Measurements from ENCODE around the gene ERBIN.
"Not testable (repeated sequence)": the region's sequence is repeated elsewhere in the genome, so short reads cannot be mapped to it uniquely, and the experiment has no call there.

Gene ERBIN, protein sequence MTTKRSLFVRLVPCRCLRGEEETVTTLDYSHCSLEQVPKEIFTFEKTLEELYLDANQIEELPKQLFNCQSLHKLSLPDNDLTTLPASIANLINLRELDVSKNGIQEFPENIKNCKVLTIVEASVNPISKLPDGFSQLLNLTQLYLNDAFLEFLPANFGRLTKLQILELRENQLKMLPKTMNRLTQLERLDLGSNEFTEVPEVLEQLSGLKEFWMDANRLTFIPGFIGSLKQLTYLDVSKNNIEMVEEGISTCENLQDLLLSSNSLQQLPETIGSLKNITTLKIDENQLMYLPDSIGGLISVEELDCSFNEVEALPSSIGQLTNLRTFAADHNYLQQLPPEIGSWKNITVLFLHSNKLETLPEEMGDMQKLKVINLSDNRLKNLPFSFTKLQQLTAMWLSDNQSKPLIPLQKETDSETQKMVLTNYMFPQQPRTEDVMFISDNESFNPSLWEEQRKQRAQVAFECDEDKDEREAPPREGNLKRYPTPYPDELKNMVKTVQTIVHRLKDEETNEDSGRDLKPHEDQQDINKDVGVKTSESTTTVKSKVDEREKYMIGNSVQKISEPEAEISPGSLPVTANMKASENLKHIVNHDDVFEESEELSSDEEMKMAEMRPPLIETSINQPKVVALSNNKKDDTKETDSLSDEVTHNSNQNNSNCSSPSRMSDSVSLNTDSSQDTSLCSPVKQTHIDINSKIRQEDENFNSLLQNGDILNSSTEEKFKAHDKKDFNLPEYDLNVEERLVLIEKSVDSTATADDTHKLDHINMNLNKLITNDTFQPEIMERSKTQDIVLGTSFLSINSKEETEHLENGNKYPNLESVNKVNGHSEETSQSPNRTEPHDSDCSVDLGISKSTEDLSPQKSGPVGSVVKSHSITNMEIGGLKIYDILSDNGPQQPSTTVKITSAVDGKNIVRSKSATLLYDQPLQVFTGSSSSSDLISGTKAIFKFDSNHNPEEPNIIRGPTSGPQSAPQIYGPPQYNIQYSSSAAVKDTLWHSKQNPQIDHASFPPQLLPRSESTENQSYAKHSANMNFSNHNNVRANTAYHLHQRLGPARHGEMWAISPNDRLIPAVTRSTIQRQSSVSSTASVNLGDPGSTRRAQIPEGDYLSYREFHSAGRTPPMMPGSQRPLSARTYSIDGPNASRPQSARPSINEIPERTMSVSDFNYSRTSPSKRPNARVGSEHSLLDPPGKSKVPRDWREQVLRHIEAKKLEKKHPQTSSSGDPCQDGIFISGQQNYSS (N-terminal part only)

DNA sequence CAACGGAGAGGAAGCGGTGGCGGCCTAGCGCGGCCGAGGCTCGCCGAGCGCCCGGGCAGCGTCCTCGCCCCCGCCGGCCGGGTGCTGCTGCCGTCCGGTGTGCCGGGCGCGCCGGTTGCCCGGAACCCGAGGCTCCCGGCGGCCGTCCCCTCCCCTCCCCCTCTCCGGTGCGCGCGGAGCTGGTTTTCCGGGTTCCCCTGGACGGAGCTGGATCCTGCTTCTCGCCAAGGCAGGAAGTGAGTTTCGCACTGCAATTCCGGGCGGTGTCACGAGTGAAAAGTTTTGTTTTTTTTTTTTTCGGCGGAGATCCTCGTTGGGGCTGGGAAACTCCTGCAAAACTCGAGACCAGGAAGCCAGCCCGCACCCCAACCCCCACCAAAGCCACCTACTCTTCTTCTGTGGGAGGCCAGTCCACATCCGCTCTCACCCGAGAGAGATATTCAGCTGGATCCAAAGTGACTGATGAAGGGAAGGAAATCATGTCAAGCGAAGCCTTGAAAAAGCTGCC, at the start of gene ERBIN:
ERBIN (plus strand) TSS at position 300 of the 508 bp plus-strand sequence. CDS start 66,144 bp downstream, outside the sequence.
- DNase-seq: no peak

DNA sequence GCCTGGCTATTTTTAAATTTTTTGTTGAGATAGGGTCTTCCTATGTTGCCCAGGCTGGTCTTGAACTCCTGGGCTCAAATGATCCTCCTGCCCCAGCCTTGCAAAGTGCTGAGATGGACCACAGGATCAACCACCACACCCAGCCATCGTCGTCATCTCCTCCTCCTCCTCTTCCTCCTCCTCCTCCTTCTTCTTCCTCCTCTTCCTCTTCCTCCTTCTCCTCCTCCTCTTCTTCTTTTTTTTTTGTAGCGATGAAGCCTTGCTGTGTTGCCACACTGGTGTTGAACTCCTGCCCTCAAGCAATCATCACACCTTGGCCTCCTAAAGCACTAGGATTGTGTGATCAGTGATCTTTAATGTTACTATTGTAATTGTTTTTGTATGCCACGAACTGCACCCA, 49.4 kb upstream of the ERBIN start:
- no peak for DNase-seq

DNA sequence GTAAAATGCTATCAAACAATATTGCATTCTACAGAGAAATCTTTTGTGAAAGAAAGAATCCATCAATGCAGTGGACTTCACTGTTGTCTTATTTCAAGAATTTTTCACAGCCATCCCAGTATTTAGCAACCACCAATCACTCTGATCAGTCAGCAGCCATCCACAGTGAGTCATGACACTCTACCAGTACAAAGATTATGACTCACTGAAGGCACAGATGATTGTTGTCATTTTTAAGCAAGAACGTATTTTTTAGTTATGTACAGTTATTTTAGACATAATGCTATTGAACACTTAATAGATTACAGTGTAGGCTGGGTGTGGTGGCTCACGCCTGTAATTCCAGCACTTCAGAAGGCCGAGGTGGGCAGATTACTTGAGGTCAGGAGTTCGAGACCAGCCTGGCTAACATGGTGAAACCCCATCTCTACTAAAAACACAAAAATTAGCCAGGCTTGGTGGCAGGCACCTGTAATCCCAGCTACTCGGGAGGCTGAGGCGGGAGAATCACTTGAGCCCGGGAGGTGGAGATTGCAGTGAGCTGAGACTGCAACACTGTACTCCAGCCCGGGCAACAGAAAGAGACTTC, 46.6 kb upstream of the ERBIN start:
- DNase-seq: not testable (repeated sequence)

DNA sequence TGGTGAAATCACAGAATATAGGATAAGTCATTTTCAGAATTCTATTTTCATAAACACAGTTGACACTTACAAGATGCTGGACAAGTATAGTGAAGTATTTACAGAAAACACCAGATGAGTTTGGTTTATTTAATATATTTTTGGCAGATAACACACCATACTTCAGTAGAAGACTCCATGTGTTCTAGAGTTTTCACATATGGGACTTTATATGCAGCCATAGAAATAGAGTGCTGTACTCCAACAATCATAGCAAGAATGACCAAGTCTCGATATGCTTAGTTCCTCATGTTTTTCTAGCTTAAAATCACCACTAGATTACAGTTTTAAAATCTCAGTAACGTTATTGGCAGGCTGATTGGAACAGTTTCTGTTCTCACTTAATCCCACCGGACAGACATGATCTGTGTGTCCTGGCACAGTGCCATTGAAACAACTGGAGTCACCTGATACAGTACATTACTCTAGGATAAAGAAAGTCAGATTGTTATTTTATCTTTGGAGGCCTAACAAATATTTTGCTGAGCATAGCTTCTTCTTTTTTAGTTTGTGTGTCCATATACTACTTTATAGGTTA, 45.8 kb upstream of the ERBIN start:
- DNase-seq: no peak

DNA sequence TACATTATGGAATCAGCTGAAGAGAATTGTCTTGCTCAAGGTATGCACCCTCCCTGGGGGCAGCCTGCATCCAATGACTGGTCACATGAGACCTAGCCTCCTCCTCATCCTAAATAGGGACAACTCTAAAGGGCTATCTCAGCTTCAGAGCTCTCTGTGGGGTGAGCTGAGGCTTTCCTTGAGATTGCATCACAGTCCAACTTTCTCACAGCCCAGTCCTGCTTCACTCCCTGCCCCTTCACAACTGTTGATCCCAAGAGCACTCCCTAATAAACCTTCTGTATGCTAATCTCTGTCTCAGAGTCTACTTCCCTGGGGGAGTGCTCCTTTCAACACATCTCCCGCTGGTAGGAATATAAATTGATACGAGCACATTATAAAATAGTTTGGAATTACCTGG, 44.1 kb upstream of the ERBIN start:
- DNase-seq: no peak

DNA sequence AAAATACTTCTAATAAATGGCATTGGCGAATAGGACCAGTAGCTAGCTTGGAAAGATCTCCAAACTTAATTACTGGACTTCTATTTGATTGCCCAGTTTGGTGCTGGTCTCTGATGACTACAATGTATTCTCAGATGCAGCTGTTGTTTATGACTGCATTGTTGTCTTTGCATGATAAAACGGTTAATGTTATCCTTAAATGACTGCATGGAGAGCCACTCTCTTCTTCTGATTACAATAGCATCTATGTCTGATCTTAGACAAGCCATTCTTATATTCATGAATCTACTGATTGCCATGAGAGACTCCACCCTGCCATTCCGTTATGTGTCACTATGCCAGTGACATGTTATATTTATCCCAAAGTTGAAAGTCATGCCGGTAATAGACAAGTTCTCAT, 42.9 kb upstream of the ERBIN start:
- no peak for DNase-seq

DNA sequence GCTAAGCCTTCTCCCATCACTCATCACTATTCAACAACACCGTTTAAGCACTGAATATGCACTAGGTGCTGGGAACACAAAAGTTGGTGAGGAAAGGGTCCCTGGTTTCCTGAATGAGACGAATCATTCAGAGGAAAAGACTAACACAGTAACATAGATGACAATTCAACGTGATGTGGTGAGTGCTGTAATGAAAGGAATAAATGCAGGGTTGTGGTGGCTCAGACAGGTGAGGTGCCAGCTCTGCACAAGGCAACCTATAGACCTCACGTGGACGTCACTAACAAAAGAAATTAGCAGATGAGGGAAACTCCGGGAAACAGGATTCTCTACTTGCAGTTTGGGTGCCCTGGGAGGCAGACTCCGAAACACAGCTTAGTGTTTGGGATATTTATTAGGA, 40.0 kb upstream of the ERBIN start:
- DNase-seq: no peak

DNA sequence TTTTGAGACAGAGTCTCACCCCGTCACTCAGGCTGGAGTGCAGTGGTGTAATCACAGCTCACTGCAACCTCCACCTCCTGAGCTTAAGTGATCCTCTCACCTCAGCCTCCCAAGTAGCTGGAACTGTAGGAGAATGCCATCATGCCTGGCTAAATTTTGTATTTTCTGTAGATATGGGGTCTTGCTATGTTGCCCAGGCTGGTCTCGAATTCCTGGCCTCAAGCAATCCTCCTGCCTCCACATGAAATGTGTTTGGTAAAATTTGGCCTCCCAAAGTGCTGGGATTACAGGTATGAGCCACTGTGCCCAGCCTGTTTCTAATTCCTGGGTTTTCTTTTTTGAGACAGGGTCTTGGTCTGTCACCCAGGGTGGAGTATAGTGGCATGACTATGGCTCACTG, 34.4 kb upstream of the ERBIN start:
- DNase-seq: not testable (repeated sequence)

DNA sequence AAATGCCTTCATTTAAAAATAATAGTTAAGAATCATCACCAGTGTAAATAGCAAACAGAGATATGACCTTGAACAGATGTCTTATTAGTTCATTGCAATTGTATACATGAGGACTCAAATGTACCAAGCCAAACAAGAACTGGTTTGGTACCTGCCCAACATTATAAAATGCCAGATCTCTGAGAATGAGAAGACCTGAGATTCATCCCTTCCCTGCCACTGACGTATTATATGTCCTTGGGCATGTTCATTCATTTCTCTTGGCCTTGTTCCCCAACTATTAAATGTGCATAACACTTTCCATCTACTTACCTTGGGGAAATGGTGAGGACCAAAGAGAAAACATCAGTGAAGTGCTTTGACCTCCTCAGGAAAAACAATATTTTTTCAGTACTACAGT, 33.6 kb upstream of the ERBIN start:
- no peak for DNase-seq

DNA sequence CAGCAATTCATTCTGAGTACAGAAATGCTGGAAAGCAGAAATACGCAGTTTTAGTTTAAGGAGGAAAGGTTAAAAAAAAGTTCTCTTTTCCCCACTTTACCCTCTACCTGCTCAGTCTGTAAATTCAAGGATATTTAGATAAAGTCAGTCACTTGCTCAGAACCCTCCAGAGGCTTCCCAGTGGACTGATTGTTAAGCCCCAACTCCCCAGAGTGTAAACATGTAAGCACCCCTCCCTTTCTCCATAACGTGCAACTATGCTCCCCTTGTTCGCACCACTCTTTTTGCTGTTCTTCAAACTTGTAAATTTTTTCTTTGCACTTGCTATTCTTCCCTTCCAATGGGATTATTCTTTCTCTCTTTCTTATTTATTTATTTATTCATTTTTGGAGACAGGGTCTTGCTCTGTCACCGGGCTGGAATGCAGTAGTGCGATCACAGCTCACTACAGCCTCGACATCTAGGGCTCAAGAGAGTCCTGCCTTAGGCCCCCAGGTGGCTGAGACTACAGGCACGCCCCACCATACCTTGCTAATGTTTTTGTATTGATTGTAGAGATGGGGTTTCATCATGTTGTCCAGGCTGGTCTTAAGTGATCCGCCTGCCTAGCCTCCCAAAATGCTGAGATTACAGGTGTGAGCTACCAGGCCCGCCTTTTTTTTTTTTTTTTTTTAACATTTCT, 32.5 kb upstream of the ERBIN start:
- no peak for DNase-seq

DNA sequence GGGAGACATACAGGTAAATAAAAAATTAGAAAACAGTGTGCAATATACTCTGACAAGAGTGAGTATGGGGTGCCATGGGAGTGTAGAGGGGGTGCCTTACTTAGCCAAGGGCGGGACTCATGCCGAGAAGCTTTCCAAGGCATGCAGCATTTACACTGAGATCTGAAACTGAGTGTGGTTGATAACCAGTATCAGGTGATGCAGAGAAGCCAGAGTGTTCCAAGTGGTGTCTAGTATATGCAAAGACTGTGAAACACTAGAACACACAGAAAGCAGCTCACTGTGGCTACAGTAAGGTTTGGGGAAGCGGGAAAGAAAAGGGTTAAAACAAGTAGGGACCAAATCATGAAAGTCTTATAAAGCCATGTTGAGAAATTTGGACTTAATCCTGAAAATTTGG, 30.5 kb upstream of the ERBIN start:
- DNase-seq: no peak

DNA sequence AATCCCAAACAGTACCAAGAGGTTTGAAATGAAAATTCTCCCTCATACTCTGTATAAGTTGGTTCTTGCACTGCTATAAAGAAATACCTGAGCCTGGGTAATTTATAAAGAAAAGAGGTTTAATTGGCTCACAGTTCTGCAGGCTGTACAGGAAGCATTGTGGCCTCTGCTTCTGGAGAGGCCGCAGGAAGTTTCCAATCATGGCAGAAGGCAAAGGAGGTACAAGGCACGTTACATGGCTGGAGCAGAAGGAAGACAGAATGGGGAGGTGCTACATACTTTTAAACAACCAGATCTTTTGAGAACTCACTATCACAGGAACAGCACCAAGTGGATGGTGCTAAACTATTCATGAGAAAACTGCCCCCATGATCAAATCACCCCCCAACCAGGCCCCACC, 25.6 kb upstream of the ERBIN start:
- no peak for DNase-seq

DNA sequence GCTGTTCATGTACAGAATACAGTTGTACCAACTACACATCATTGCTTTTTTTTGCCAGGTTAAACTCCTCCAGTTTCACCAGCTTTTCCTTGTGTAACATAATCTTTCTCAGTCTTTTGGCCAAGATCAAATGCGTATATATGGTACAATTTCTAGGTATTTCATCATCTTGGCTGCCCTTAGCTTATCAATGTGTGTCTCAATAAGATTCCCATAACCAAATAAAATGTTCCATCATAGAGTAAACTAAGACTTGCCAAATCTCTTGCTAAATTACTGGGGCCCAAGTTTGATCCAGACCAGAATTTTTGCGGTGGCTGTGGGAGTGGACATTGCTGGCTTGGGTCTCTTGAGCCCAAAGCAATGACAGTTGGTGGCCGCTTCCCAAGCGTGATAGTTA, 24.3 kb upstream of the ERBIN start:
- no peak for DNase-seq

DNA sequence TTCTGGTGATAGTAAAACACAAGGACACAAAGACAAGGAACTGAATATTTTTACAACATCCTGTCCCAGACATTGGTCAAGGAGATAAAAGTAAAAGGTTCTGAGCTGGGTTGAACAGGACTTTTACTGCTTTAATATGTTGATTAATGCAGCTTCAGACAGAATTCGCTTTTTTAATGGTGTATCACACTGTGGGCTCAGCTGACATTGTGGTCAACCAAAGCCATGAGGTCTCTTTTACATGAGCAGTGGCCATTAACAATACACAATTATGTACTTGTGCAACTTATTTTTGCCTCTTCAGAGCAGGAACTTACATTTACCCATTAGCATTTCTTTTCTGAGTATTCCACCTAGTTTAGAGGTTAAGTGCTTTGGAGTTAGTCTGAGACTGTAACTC, 22.8 kb upstream of the ERBIN start:
- no peak for DNase-seq

DNA sequence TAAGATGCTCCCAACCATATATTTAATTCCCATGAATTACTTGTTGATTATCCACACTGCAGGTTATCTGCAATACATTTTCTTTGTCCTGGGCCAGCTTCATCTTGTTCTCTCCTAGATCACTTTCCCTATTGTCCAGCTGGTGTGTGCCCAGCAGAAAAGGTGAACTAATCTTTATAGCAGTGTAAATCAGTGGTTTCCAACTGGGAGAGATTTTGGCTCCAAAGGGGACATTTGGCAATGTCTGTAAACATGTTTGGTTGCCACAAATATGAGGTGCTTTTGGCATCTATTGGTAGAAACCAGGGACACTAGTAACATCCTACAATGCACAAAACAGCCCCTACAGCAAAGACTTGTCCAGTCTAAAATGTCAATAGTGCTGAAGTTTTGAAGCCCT, 20.1 kb upstream of the ERBIN start:
- no peak for DNase-seq

DNA sequence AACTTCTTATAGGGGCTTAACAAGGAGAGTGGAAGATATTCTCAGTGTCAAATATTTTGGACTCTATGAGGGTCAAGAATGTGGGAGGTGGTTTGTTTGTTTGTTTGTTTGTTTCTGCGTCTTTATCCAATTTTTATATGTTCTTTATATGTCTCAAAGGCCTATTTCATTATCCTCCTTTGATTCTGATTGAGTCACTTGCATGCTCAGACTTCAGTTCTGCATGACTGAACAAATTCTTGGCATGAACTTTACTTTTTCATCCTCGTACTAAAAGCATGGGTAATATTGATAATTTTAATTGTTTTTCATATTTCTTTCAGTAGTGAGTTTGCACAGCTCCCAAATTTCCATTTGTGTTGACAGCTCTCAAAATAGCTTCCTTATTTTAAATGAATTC, 19.2 kb upstream of the ERBIN start:
- DNase-seq: no peak

DNA sequence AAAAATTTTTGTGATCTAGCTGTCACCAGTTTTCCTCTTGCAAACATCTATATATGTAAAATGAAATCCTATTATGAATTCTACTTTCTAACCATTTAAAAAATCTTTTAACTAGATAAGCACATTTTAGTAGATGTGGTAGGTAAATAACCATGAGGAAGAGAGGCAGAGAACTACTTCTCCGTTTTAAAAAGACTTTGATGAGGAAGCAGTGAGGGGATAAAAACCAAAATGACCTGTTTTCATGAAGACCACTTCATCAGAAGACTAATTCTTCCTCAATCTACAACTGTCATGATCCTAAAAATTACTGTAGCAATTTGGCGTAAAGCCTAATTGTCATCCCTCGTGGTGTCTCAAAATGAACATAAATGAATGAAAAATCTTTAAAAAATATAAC, 15.7 kb upstream of the ERBIN start:
- DNase-seq: no peak

DNA sequence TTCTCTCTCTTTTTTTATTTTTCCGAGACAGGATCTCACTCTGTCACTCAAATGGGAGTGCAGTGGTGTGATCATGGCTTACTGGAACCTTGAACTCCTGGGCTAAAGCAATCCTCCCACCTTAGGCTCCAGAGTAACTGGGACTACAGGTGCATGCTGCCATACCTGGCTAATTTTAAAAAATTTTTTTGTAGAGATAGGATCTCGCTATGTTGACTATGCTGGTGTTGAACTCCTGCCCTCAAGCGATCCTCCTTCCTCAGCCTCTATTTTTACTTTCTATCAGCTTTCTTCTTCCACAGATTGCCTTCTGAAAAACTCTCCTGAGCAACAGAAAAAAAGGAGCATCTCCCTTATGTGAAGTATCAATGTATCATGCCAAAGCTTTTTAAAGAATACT, 14.1 kb upstream of the ERBIN start:
- DNase-seq: no peak

DNA sequence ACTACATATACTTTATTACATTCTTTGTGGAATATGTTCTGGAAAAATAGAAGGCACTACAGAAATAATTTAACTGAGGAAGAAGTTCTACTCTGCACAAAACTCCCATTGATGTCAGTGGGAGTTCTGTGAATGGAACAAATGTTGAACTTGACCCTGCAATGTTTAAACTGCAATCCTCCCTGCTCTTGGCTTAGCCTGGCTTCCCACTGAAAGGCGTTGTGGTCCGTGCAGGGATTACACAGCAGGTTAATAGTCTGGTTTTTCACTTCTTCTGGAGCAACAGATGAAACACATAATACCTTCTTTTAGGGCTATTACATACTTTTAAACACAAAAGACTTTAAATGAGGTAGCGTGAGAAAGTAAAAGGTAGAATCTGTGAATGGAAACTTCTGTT, 12.9 kb upstream of the ERBIN start:
- DNase-seq: no peak

DNA sequence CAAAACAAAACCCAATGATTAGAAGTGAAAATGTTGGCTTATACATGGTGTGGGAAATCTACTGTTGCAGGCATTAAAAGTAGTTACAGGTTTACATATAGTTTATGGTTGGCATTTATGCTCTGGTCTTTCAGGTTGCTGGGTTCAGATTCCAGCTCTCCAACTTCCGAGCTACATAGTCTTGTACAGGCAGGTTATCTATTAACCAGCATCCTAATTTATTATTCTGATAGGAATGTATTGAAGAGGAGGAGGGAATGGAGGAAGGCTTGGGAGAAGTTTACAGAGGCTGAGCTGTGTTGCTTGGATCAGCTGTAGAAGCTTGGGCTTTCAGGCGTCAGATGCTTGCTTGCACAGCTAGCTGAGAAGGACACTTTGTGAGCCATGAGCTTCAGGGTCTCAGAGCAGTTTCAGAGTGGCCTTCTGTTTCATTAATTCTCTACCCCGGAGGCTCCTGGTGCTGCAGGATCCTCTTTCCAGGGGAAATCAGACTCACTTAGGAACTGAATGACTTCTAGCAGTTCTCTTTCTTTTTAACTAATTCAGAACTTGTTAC, 11.7 kb upstream of the ERBIN start:
- no peak for DNase-seq

DNA sequence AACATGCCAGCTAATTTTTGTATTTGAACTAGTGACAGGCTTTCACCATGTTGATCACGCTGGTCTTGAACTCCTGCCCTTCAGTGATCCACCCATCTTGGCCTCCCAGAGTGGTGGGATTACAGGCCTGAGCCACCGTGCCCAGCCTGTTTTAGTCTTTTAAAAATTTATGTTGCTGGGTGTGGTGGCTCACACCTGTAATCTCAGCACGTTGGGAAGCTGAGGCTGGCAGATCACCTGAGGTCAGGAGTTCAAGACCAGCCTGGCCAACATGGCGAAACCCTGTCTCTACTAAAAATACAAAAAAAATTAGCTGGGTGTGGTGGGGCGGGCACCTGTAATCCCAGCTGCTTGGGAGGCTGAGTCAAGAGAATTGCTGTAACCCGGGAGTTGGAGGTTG, 10.7 kb upstream of the ERBIN start:
- not testable (repeated sequence) for DNase-seq

DNA sequence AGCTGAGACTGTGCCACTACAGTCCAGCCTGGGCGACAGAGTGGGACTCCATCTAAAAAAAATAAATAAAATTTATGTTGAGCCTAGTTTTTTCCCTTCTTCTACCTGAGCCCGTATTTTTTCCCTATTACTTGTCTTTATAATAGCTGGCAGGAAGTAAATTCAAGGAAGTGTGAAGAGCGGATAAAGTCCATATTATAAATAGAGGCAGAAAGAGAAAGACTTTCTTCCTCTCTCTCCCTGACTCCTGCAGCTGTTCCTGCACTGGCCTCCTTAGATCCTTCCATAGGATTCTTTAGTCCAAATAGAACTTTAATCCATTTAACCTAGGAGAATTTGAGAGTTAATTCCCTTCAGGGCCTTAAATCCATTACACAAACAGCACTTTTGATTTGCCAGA, 10.3 kb upstream of the ERBIN start:
- DNase-seq: no peak
